ENCODE data around the gene KIAA1755.

Gene KIAA1755

DNA sequence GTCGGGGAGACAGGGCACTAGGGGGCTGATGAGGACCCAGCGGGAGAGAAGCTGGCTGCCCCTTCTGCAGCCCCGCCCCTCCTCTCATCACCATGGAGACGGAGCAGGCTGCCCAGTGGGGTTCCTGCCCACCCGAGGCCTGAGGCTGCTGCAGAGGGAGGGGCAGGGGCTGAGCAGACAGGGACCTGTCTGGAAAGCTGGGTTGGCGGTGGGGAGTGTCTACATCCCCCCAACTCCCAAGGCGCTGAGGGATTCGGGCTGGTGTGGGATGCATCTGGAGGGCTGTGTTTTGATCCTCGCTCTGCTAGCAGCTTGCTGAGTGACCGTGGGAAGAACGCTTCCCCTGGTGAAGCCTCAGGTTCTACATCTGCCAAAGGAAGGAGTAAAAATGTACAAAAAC lies 42.3 kb upstream of the KIAA1755 start:
- Histone ChIP-seq H2BK12ac (ENCODE audit: low read length) (no peak overlapping the region), H2BK120ac (ENCODE audit: insufficient read depth, low read length, poor library complexity) (no peak overlapping the region), H3K79me2 (ENCODE audit: control insufficient read depth, insufficient read depth, low read length, poor library complexity) (no peaks in the 10 kb centered on the region), H3K79me1 (ENCODE audit: low read length) (peaks cover 2% of the 10 kb centered on the region), H2AK5ac (ENCODE audit: low read length) (no peak overlapping the region), H3K4me3 (ENCODE audit: low read depth, low read length) (no peak overlapping the region), H3K18ac (ENCODE audit: low read length) (no peak overlapping the region), H3K9me3 (ENCODE audit: insufficient read depth, low read depth, low read length) (no peaks in the 10 kb centered on the region), H4K91ac (ENCODE audit: low read depth, low read length) (no peak overlapping the region), H3K4me2 (ENCODE audit: low read length) (no peak overlapping the region), H2BK5ac (ENCODE audit: low read depth, low read length, poor library complexity) (no peak overlapping the region), H3K27ac (ENCODE audit: low read depth, low read length) (no peak overlapping the region), H2AFZ (ENCODE audit: insufficient read depth, low read length, poor library complexity) (no peak overlapping the region), H3K9ac (ENCODE audit: low read length) (no peak overlapping the region), H3K27me3 (ENCODE audit: insufficient read depth, low read length) (no peaks in the 10 kb centered on the region), H4K8ac (ENCODE audit: low read depth, low read length) (no peak overlapping the region), H3K23ac (ENCODE audit: low read length) (peak overlapping the region; percentile 10), H4K12ac (ENCODE audit: low read depth, low read length) (no peak overlapping the region), H3K36me3 (ENCODE audit: control insufficient read depth in 1 of 2, insufficient read depth in 2 of 2, low read length in 2 of 2) (no peaks in the 10 kb centered on the region), H3K4ac (ENCODE audit: low read depth, low read length) (no peak overlapping the region), H3K14ac (ENCODE audit: low read length) (no peak overlapping the region), H3K4me1 (ENCODE audit: control insufficient read depth in 1 of 2, insufficient read depth in 2 of 2, low read length in 2 of 2) (peaks cover 11 to 12% of the 10 kb centered on the region in 2 experiments)
- no CpG with 5 or more reads among the region's 11 CpGs for WGBS (ENCODE audit: extremely low coverage, insufficient coverage, insufficient read length)
- DNase-seq = no peak

DNA sequence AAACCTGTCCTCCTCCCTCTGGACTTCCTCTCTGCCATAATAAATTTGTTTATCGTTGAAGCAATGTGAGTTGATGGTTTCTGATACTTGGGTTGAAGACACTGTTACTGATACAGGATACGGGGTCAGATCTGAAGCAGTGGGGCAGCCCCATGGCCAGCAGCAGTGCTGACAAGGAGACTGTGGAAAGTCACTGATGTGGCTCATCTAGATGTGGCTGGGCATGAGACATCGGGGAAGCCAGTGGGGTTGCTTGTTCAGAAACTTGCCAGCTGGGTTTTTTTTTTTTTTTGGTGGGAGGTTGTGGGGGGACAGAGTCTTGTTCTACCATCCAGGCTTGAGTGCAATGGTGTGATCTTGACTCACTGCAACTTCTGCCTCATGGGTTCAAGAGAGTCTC lies 40.8 kb upstream of the KIAA1755 start:
- H2AFZ ChIP-seq (ENCODE audit: insufficient read depth, low read length, poor library complexity) = no peak overlapping the region
- H3K9ac ChIP-seq (ENCODE audit: low read length) = no peak overlapping the region
- no peak overlapping the region for H3K4ac ChIP-seq (ENCODE audit: low read depth, low read length)
- no peak overlapping the region for H3K4me3 ChIP-seq (ENCODE audit: low read depth, low read length)
- no peak overlapping the region for H2AK5ac ChIP-seq (ENCODE audit: low read length)
- no peak overlapping the region for H3K14ac ChIP-seq (ENCODE audit: low read length)
- H3K27me3 ChIP-seq (ENCODE audit: insufficient read depth, low read length) = no peaks in the 10 kb centered on the region
- no peak overlapping the region for H2BK12ac ChIP-seq (ENCODE audit: low read length)
- H3K9me3 ChIP-seq (ENCODE audit: insufficient read depth, low read depth, low read length) = no peaks in the 10 kb centered on the region
- H4K91ac ChIP-seq (ENCODE audit: low read depth, low read length) = no peak overlapping the region
- no peaks in the 10 kb centered on the region for H3K79me2 ChIP-seq (ENCODE audit: control insufficient read depth, insufficient read depth, low read length, poor library complexity)
- no peak overlapping the region for H2BK5ac ChIP-seq (ENCODE audit: low read depth, low read length, poor library complexity)
- no peak overlapping the region for H3K27ac ChIP-seq (ENCODE audit: low read depth, low read length)
- no peak overlapping the region for H3K23ac ChIP-seq (ENCODE audit: low read length)
- peaks cover 2% of the 10 kb centered on the region for H3K79me1 ChIP-seq (ENCODE audit: low read length)
- DNase-seq = no peak
- H4K8ac ChIP-seq (ENCODE audit: low read depth, low read length) = no peak overlapping the region
- H4K12ac ChIP-seq (ENCODE audit: low read depth, low read length) = no peak overlapping the region
- no peaks in the 10 kb centered on the region for H3K36me3 ChIP-seq (ENCODE audit: control insufficient read depth in 1 of 2, insufficient read depth in 2 of 2, low read length in 2 of 2)
- no peak overlapping the region for H2BK120ac ChIP-seq (ENCODE audit: insufficient read depth, low read length, poor library complexity)
- H3K18ac ChIP-seq (ENCODE audit: low read length) = no peak overlapping the region
- WGBS (ENCODE audit: extremely low coverage, insufficient coverage, insufficient read length) = no CpG with 5 or more reads among the region's 3 CpGs
- peaks cover 11 to 12% of the 10 kb centered on the region in 2 experiments for H3K4me1 ChIP-seq (ENCODE audit: control insufficient read depth in 1 of 2, insufficient read depth in 2 of 2, low read length in 2 of 2)
- H3K4me2 ChIP-seq (ENCODE audit: low read length) = no peak overlapping the region

DNA sequence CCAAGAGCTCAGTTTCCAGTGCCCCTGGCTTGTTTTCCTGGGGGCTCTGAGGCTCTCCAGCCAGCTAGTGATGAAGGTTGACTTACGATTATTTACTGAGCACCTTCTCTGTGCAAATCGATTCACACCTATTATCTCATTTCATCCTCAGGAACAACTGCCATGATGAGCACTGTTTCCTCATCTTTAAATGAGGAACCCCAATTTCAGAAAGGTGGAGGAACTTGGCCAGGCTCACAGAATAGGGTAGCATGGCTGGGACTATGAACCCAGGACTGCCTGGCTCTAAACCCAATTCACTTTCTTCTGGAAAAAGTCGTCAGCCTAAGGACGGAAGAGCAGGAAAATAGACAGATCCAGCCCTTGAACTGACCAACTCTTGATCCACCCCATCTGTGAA lies 39.9 kb upstream of the KIAA1755 start:
- H3K79me1 ChIP-seq (ENCODE audit: low read length) = peaks cover 2% of the 10 kb centered on the region

DNA sequence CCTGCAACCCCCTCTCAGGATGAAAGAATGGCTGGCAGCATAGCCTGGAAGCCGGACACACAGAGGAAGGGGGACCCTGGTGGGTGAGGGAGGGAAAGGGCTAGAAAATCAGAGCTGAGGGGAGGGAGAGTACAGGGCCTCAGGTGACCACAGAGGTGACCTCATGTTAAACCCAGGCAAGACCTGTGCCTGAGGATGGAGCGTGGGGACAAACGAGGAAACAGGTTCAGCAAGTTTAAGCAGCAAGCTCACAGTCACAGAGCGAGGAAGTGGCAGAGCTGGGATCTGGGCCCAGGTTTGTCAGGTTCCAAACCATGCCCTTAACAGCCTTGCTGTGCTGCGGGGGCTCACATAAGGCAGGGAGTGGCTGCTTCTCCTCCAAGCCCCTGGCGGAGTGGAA lies 39.4 kb upstream of the KIAA1755 start:
- Histone ChIP-seq H4K12ac (ENCODE audit: low read depth, low read length) (no peak overlapping the region), H3K23ac (ENCODE audit: low read length) (no peak overlapping the region), H3K36me3 (ENCODE audit: control insufficient read depth in 1 of 2, insufficient read depth in 2 of 2, low read length in 2 of 2) (no peaks in the 10 kb centered on the region), H2BK5ac (ENCODE audit: low read depth, low read length, poor library complexity) (no peak overlapping the region), H2BK120ac (ENCODE audit: insufficient read depth, low read length, poor library complexity) (no peak overlapping the region), H4K8ac (ENCODE audit: low read depth, low read length) (no peak overlapping the region), H3K27me3 (ENCODE audit: insufficient read depth, low read length) (no peaks in the 10 kb centered on the region), H3K9me3 (ENCODE audit: insufficient read depth, low read depth, low read length) (no peaks in the 10 kb centered on the region), H3K14ac (ENCODE audit: low read length) (no peak overlapping the region), H3K79me2 (ENCODE audit: control insufficient read depth, insufficient read depth, low read length, poor library complexity) (no peaks in the 10 kb centered on the region), H3K18ac (ENCODE audit: low read length) (no peak overlapping the region), H3K4me2 (ENCODE audit: low read length) (no peak overlapping the region), H3K4me3 (ENCODE audit: low read depth, low read length) (no peak overlapping the region), H2AFZ (ENCODE audit: insufficient read depth, low read length, poor library complexity) (no peak overlapping the region), H4K91ac (ENCODE audit: low read depth, low read length) (no peak overlapping the region), H3K4ac (ENCODE audit: low read depth, low read length) (no peak overlapping the region), H3K4me1 (ENCODE audit: control insufficient read depth in 1 of 2, insufficient read depth in 2 of 2, low read length in 2 of 2) (peaks cover 11 to 12% of the 10 kb centered on the region in 2 experiments), H2AK5ac (ENCODE audit: low read length) (no peak overlapping the region), H3K79me1 (ENCODE audit: low read length) (peaks cover 2% of the 10 kb centered on the region), H3K9ac (ENCODE audit: low read length) (no peak overlapping the region), H3K27ac (ENCODE audit: low read depth, low read length) (no peak overlapping the region), H2BK12ac (ENCODE audit: low read length) (no peak overlapping the region)
- DNase-seq = peak; percentile 55 to 68
- WGBS (ENCODE audit: extremely low coverage, insufficient coverage, insufficient read length) = no CpG with 5 or more reads among the region's 6 CpGs

More for the DNA sequence above, 39.9 kb upstream of the KIAA1755 start:
- Histone ChIP-seq H3K14ac (ENCODE audit: low read length) (no peak overlapping the region), H2AFZ (ENCODE audit: insufficient read depth, low read length, poor library complexity) (no peak overlapping the region), H3K27ac (ENCODE audit: low read depth, low read length) (no peak overlapping the region), H2BK12ac (ENCODE audit: low read length) (no peak overlapping the region), H3K18ac (ENCODE audit: low read length) (no peak overlapping the region), H3K4me2 (ENCODE audit: low read length) (no peak overlapping the region), H3K27me3 (ENCODE audit: insufficient read depth, low read length) (no peaks in the 10 kb centered on the region), H3K23ac (ENCODE audit: low read length) (no peak overlapping the region), H4K8ac (ENCODE audit: low read depth, low read length) (no peak overlapping the region), H3K9ac (ENCODE audit: low read length) (no peak overlapping the region), H3K9me3 (ENCODE audit: insufficient read depth, low read depth, low read length) (no peaks in the 10 kb centered on the region), H2BK5ac (ENCODE audit: low read depth, low read length, poor library complexity) (no peak overlapping the region), H2AK5ac (ENCODE audit: low read length) (no peak overlapping the region), H3K4me1 (ENCODE audit: control insufficient read depth in 1 of 2, insufficient read depth in 2 of 2, low read length in 2 of 2) (peaks cover 11 to 12% of the 10 kb centered on the region in 2 experiments), H2BK120ac (ENCODE audit: insufficient read depth, low read length, poor library complexity) (no peak overlapping the region), H3K4ac (ENCODE audit: low read depth, low read length) (no peak overlapping the region), H4K12ac (ENCODE audit: low read depth, low read length) (no peak overlapping the region), H4K91ac (ENCODE audit: low read depth, low read length) (no peak overlapping the region), H3K4me3 (ENCODE audit: low read depth, low read length) (no peak overlapping the region), H3K79me2 (ENCODE audit: control insufficient read depth, insufficient read depth, low read length, poor library complexity) (no peaks in the 10 kb centered on the region), H3K36me3 (ENCODE audit: control insufficient read depth in 1 of 2, insufficient read depth in 2 of 2, low read length in 2 of 2) (no peaks in the 10 kb centered on the region)
- no CpG with 5 or more reads among the region's 4 CpGs for WGBS (ENCODE audit: extremely low coverage, insufficient coverage, insufficient read length)
- no peak for DNase-seq
